Fibroblast of lung (primary cell): Measurements from ENCODE around the gene FBLN2.

Experiments used
- EZH2 ChIP-seq: IDR thresholded peaks from 2 replicates; pipeline ENCODE4 v1.5.1; 2012; ENCODE audit warnings: low read length, control low read depth, mild to moderate bottlenecking; ENCODE audit errors: missing control alignments
- TF ChIP-seq, protein P1 (sequence below), 2 donors: IDR thresholded peaks in 1 of 2; conservative IDR thresholded peaks in 1 of 2; 1 replicate in 1 of 2; 2 replicates in 1 of 2; pipeline ENCODE4 v1.5.1; 2011 to 2012; ENCODE audit warnings: low read length in 2 of 2, control low read depth in 1 of 2, inconsistent platforms in 1 of 2, low read depth in 1 of 2, mild to moderate bottlenecking in 1 of 2

GRCh38 chr3:13535905-13536304 is 13.0 kb upstream of the FBLN2 start:
- TF ChIP-seq, protein P1, sequence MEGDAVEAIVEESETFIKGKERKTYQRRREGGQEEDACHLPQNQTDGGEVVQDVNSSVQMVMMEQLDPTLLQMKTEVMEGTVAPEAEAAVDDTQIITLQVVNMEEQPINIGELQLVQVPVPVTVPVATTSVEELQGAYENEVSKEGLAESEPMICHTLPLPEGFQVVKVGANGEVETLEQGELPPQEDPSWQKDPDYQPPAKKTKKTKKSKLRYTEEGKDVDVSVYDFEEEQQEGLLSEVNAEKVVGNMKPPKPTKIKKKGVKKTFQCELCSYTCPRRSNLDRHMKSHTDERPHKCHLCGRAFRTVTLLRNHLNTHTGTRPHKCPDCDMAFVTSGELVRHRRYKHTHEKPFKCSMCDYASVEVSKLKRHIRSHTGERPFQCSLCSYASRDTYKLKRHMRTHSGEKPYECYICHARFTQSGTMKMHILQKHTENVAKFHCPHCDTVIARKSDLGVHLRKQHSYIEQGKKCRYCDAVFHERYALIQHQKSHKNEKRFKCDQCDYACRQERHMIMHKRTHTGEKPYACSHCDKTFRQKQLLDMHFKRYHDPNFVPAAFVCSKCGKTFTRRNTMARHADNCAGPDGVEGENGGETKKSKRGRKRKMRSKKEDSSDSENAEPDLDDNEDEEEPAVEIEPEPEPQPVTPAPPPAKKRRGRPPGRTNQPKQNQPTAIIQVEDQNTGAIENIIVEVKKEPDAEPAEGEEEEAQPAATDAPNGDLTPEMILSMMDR (conservative IDR thresholded peaks at IDR 0.05 in 1 of 2, IDR thresholded peaks at IDR 0.05 in 1 of 2; ENCODE audit: low read depth in 1 of 2, low read length in 2 of 2) = no peak
- no peak for TF ChIP-seq EZH2
